T-helper 17 cell (primary cell): ENCODE measurements around the gene UGT2B17. TPM values are rescaled to one million over a fixed set of nuclear protein-coding genes. Genes with fewer than 3 reads are reported as not detected.
"Not testable (repeated sequence)": the region's sequence is repeated elsewhere in the genome, so short reads cannot be mapped to it uniquely, and the experiment has no call there.

Experiments
- ATAC-seq: fragments of 150-1000 bp; cut with Tn5 transposase; 2 replicates; pipeline ENCODE4 v1.10.0; 2021; ENCODE audit warnings: mild to moderate bottlenecking, moderate library complexity
- DNase-seq, 3 donors: peaks; one replicate each; pipeline versions ENCODE4 v3.0.0 to v3.0.0-alpha.2; 2020 to 2021
- H3K9me3 ChIP-seq: one replicate; pipeline ENCODE4 v1.7.0; 2013; ENCODE audit warnings: low read length, mild to moderate bottlenecking; ENCODE audit not compliant: control insufficient read depth, poor library complexity, severe bottlenecking
- H3K27ac Mint-ChIP-seq: one replicate; pipeline ENCODE4 v1.8.0; 2022; ENCODE audit warnings: mild to moderate bottlenecking, moderate library complexity, mixed read lengths
- H3K27me3 Mint-ChIP-seq: one replicate; pipeline ENCODE4 v1.8.0; 2022; ENCODE audit warnings: mixed read lengths
- H3K36me3 Mint-ChIP-seq: one replicate; pipeline ENCODE4 v1.8.0; 2022; ENCODE audit warnings: low read depth, mixed read lengths
- H3K4me1 Mint-ChIP-seq: one replicate; pipeline ENCODE4 v1.8.0; 2022; ENCODE audit warnings: mild to moderate bottlenecking, mixed read lengths
- H3K4me3 Mint-ChIP-seq: one replicate; pipeline ENCODE4 v1.8.0; 2022; ENCODE audit warnings: mild to moderate bottlenecking, moderate library complexity, mixed read lengths
- total RNA-seq, 4 donors: library from RNA in 2 of 4; stranded (reverse) in 2 of 4; gene quantifications; one replicate each; pipeline ENCODE4 v1.2.3 and lab custom pipeline; 2022 to 2026

The UGT2B17 gene
- total RNA-seq, 2 donors from 2014 or later, result not detected

- not testable (repeated sequence) for ATAC-seq, H3K27me3 Mint-ChIP-seq, H3K36me3 Mint-ChIP-seq, H3K4me3 Mint-ChIP-seq, H3K9me3 ChIP-seq, DNase-seq, H3K27ac Mint-ChIP-seq, H3K4me1 Mint-ChIP-seq
Observed at GRCh38 chr4:68553830-68554229, 22.3 kb downstream of the UGT2B17 start.

- not testable (repeated sequence) for H3K4me3 Mint-ChIP-seq, DNase-seq, H3K27ac Mint-ChIP-seq, H3K36me3 Mint-ChIP-seq, ATAC-seq, H3K27me3 Mint-ChIP-seq, H3K4me1 Mint-ChIP-seq, H3K9me3 ChIP-seq
Observed at GRCh38 chr4:68552818-68553811, 23.0 kb downstream of the UGT2B17 start.

GRCh38 chr4:68542742-68543141, 33.4 kb downstream of the UGT2B17 start:
- not testable (repeated sequence) for H3K27ac Mint-ChIP-seq, DNase-seq, H3K9me3 ChIP-seq, H3K27me3 Mint-ChIP-seq, H3K4me3 Mint-ChIP-seq, H3K4me1 Mint-ChIP-seq, H3K36me3 Mint-ChIP-seq, ATAC-seq

- H3K27ac Mint-ChIP-seq, result no peak overlapping the region
- peaks cover 8% of the 10 kb centered on the region for H3K27me3 Mint-ChIP-seq
- H3K36me3 Mint-ChIP-seq, result no peaks in the 10 kb centered on the region
- no peaks in the 10 kb centered on the region for H3K9me3 ChIP-seq
- ATAC-seq (no peak), DNase-seq (no peak)
- H3K4me3 Mint-ChIP-seq, result no peak overlapping the region
- H3K4me1 Mint-ChIP-seq, result no peaks in the 10 kb centered on the region
Observed at GRCh38 chr4:68536375-68536774, 39.7 kb downstream of the UGT2B17 start.

- H3K36me3 Mint-ChIP-seq, result no peaks in the 10 kb centered on the region
- no peak overlapping the region for H3K27ac Mint-ChIP-seq
- peaks cover 7% of the 10 kb centered on the region for H3K27me3 Mint-ChIP-seq
- no peak overlapping the region for H3K4me3 Mint-ChIP-seq
- ATAC-seq, result no peak
- no peaks in the 10 kb centered on the region for H3K9me3 ChIP-seq
- no peaks in the 10 kb centered on the region for H3K4me1 Mint-ChIP-seq
- no peak for DNase-seq
Observed at GRCh38 chr4:68535974-68536373, 40.1 kb downstream of the UGT2B17 start.

GRCh38 chr4:68522232-68522631, 53.9 kb downstream of the UGT2B17 start:
- not testable (repeated sequence) for H3K4me3 Mint-ChIP-seq, ATAC-seq, H3K27ac Mint-ChIP-seq, DNase-seq, H3K36me3 Mint-ChIP-seq, H3K27me3 Mint-ChIP-seq, H3K4me1 Mint-ChIP-seq, H3K9me3 ChIP-seq

- H3K4me3 Mint-ChIP-seq, result no peak overlapping the region
- H3K27me3 Mint-ChIP-seq, result peaks cover 7% of the 10 kb centered on the region
- no peaks in the 10 kb centered on the region for H3K36me3 Mint-ChIP-seq
- no peak for DNase-seq
- no peak for ATAC-seq
- H3K4me1 Mint-ChIP-seq, result no peaks in the 10 kb centered on the region
- no peaks in the 10 kb centered on the region for H3K9me3 ChIP-seq
- no peak overlapping the region for H3K27ac Mint-ChIP-seq
Observed at GRCh38 chr4:68520985-68521384, 55.1 kb downstream of the UGT2B17 start.

GRCh38 chr4:68518889-68519288, 57.2 kb downstream of the UGT2B17 start:
- Mint-ChIP-seq H3K27me3 (peaks cover 7% of the 10 kb centered on the region), H3K27ac (no peak overlapping the region), H3K4me1 (no peaks in the 10 kb centered on the region), H3K4me3 (no peak overlapping the region), H3K36me3 (no peaks in the 10 kb centered on the region)
- ATAC-seq (no peak), DNase-seq (no peak)
- no peaks in the 10 kb centered on the region for H3K9me3 ChIP-seq

GRCh38 chr4:68505452-68505851, 70.7 kb downstream of the UGT2B17 start:
- H3K27ac Mint-ChIP-seq, ATAC-seq, H3K36me3 Mint-ChIP-seq, H3K4me3 Mint-ChIP-seq, H3K9me3 ChIP-seq, H3K27me3 Mint-ChIP-seq, H3K4me1 Mint-ChIP-seq, DNase-seq: not testable (repeated sequence)

GRCh38 chr4:68504836-68505235, 71.3 kb downstream of the UGT2B17 start:
- not testable (repeated sequence) for H3K27me3 Mint-ChIP-seq, H3K9me3 ChIP-seq, H3K4me1 Mint-ChIP-seq, H3K36me3 Mint-ChIP-seq, H3K27ac Mint-ChIP-seq, H3K4me3 Mint-ChIP-seq
- DNase-seq, result peak in 1 of 3 donors; percentile 10
- peak; percentile 16 for ATAC-seq

- DNase-seq, H3K4me1 Mint-ChIP-seq, H3K4me3 Mint-ChIP-seq, H3K27me3 Mint-ChIP-seq, H3K36me3 Mint-ChIP-seq, ATAC-seq, H3K9me3 ChIP-seq, H3K27ac Mint-ChIP-seq: not testable (repeated sequence)
Observed at GRCh38 chr4:68503462-68503861, 72.7 kb downstream of the UGT2B17 start.

- no peak for ATAC-seq
- no peak overlapping the region for H3K27ac Mint-ChIP-seq
Observed at GRCh38 chr4:68499021-68499420, 77.1 kb downstream of the UGT2B17 start.

GRCh38 chr4:68498413-68499007, 77.6 kb downstream of the UGT2B17 start:
- ATAC-seq (peak; percentile 94), DNase-seq (peak in 2 of 3 donors; percentile 12 to 36)
- Mint-ChIP-seq H3K27me3 (no peaks in the 10 kb centered on the region), H3K4me3 (no peak overlapping the region), H3K27ac (no peak overlapping the region), H3K4me1 (peaks cover 3% of the 10 kb centered on the region), H3K36me3 (peaks cover 2% of the 10 kb centered on the region)
- H3K9me3 ChIP-seq, result no peaks in the 10 kb centered on the region

More at GRCh38 chr4:68499021-68499420, 77.1 kb downstream of the UGT2B17 start:
- Mint-ChIP-seq H3K27me3 (no peaks in the 10 kb centered on the region), H3K4me1 (peaks cover 3% of the 10 kb centered on the region), H3K36me3 (peaks cover 2% of the 10 kb centered on the region), H3K4me3 (no peak overlapping the region)
- H3K9me3 ChIP-seq, result no peaks in the 10 kb centered on the region
- no peak for DNase-seq
